Colonic mucosa (tissue), 4 donors: ENCODE results near the gene DUSP15. TPM values are rescaled to one million over a fixed set of nuclear protein-coding genes. Genes with fewer than 3 reads are reported as not detected.

Experiments used
- DNase-seq: peaks from one replicate; pipeline ENCODE4 v3.0.0-alpha.2; 2020
- H3K27ac ChIP-seq: fragments of 200-600 bp; one replicate; pipeline ENCODE4 v1.8.0; 2021
- H3K27me3 ChIP-seq: fragments of 200-600 bp; one replicate; pipeline ENCODE4 v1.8.0; 2021
- H3K36me3 ChIP-seq: fragments of 200-600 bp; one replicate; pipeline ENCODE4 v1.8.0; 2021
- H3K4me1 ChIP-seq: fragments of 200-600 bp; one replicate; pipeline ENCODE4 v1.8.0; 2021; ENCODE audit warnings: mild to moderate bottlenecking
- H3K4me3 ChIP-seq: fragments of 200-600 bp; one replicate; pipeline ENCODE4 v1.8.0; 2021
- H3K9ac ChIP-seq, 2 donors: one replicate each; pipeline ENCODE4 v1.7.0; 2013; ENCODE audit warnings: control low read depth in 2 of 2, low read depth in 2 of 2, low read length in 2 of 2
- H3K9me3 ChIP-seq: fragments of 200-600 bp; one replicate; pipeline ENCODE4 v1.8.0; 2021
- CTCF ChIP-seq: fragments of 200-600 bp; IDR thresholded peaks from one replicate; pipeline ENCODE4 v1.8.0; 2022; ENCODE audit warnings: antibody characterized with exemption, mild to moderate bottlenecking
- intact Hi-C: fragments of 100-400 bp; cut with DNase I; formaldehyde crosslinking; loops from one replicate; pipeline ENCODE4 v1.14.1; 2022
- total RNA-seq, 2 donors: library from RNA; stranded (reverse); fragmentation: NEBNext Ultra II Directional in 1 of 2; extraction: Animal tissue kit (Norgen Biotek cat#: 25700) in 1 of 2; gene quantifications; one replicate each; pipeline ENCODE4 v1.2.1, GENCODE V29; 2021
- donor health status: healthy.
- donor health status: DM: no; HTN: no; CAD: no.
- donor health status: DM: no; HTN: no; CAD: no.

Gene DUSP15
- total RNA-seq, 2 donors from 2014 or later = 0.59 to 0.74 TPM

- H3K9ac ChIP-seq = no peak overlapping the region
- no peaks in the 10 kb centered on the region for H3K4me1 ChIP-seq
- no peaks in the 10 kb centered on the region for H3K36me3 ChIP-seq
- H3K9me3 ChIP-seq = no peaks in the 10 kb centered on the region
- H3K27ac ChIP-seq = no peak overlapping the region
- no peaks in the 10 kb centered on the region for H3K27me3 ChIP-seq
- intact Hi-C loops = no loop called here
- no peak for TF ChIP-seq CTCF
- DNase-seq = no peak
- H3K4me3 ChIP-seq = no peak overlapping the region
Observed at GRCh38 chr20:31915491-31916280, 45.4 kb upstream of the DUSP15 start.

- no peaks in the 10 kb centered on the region for H3K9me3 ChIP-seq
Observed at GRCh38 chr20:31914170-31914569, 43.8 kb upstream of the DUSP15 start.

GRCh38 chr20:31913431-31914157, 43.3 kb upstream of the DUSP15 start:
- intact Hi-C loops = no loop called here
- no peaks in the 10 kb centered on the region for H3K9me3 ChIP-seq
- no peak overlapping the region for H3K4me3 ChIP-seq
- DNase-seq = no peak
- H3K36me3 ChIP-seq = no peaks in the 10 kb centered on the region
- TF ChIP-seq CTCF = no peak
- no peaks in the 10 kb centered on the region for H3K27me3 ChIP-seq
- no peak overlapping the region for H3K27ac ChIP-seq
- H3K9ac ChIP-seq = no peak overlapping the region
- no peaks in the 10 kb centered on the region for H3K4me1 ChIP-seq

More at GRCh38 chr20:31914170-31914569, 43.8 kb upstream of the DUSP15 start:
- Histone ChIP-seq H3K9ac (no peak overlapping the region), H3K27ac (no peak overlapping the region), H3K4me1 (no peaks in the 10 kb centered on the region), H3K27me3 (no peaks in the 10 kb centered on the region), H3K4me3 (no peak overlapping the region), H3K36me3 (no peaks in the 10 kb centered on the region)
- no peak for DNase-seq
- intact Hi-C loops = no loop called here
- TF ChIP-seq CTCF = no peak

- Histone ChIP-seq H3K27me3 (no peaks in the 10 kb centered on the region), H3K4me1 (no peaks in the 10 kb centered on the region), H3K4me3 (no peak overlapping the region), H3K36me3 (no peaks in the 10 kb centered on the region), H3K9ac (no peak overlapping the region), H3K27ac (no peak overlapping the region), H3K9me3 (no peaks in the 10 kb centered on the region)
- intact Hi-C loops = no loop called here
- no peak for DNase-seq
- TF ChIP-seq CTCF = no peak
Observed at GRCh38 chr20:31910071-31910803, 39.9 kb upstream of the DUSP15 start.

- Histone ChIP-seq H3K27ac (no peak overlapping the region), H3K9ac (no peak overlapping the region), H3K4me3 (no peak overlapping the region), H3K4me1 (no peaks in the 10 kb centered on the region), H3K27me3 (no peaks in the 10 kb centered on the region), H3K9me3 (no peaks in the 10 kb centered on the region), H3K36me3 (no peaks in the 10 kb centered on the region)
- intact Hi-C loops = no loop called here
- TF ChIP-seq CTCF = no peak
- no peak for DNase-seq
Observed at GRCh38 chr20:31909253-31910070, 39.1 kb upstream of the DUSP15 start.
